OCI-LY3 (cell line): Measurements from ENCODE around the gene GMEB1.

Source experiments
- CTCF ChIP-seq: fragments of 200-600, 300-600 bp; sonication (generic); IDR thresholded peaks from 2 replicates; pipeline ENCODE4 v1.5.1; 2014; ENCODE audit warnings: antibody characterized with exemption, low read length, low read depth
- EZH2phosphoT487 ChIP-seq: fragments of 200-600 bp; shearing (Covaris generic); IDR thresholded peaks from 2 replicates; pipeline ENCODE4 v1.6.1; 2018; ENCODE audit warnings: antibody characterized with exemption, mixed run types, low read depth

- TF ChIP-seq CTCF (no peak), EZH2phosphoT487 (no peak)
Measured at GRCh38 chr1:28671254-28671780, 2.7 kb downstream of the GMEB1 start.
